GM21381 (cell line): ENCODE results near the gene CCDC73.
"Not testable (repeated sequence)": the region's sequence is repeated elsewhere in the genome, so short reads cannot be mapped to it uniquely, and the experiment has no call there.

Experiments
- ATAC-seq: cut with Tn5 transposase; IDR thresholded peaks from one replicate; pipeline ENCODE4 v1.9.1; 2021; ENCODE audit warnings: mild to moderate bottlenecking, moderate library complexity; ENCODE audit not compliant: unreplicated experiment

The CCDC73 gene

GRCh38 chr11:32809313-32809712, 14.9 kb upstream of the CCDC73 start:
- peak; percentile 98 for ATAC-seq

- no peak for ATAC-seq
These were observed 2.0 kb upstream of the CCDC73 start for GRCh38 chr11:32796425-32796824.

GRCh38 chr11:32792948-32793475, 1.4 kb downstream of the CCDC73 start:
- ATAC-seq = peak; percentile 80

GRCh38 chr11:32792111-32792947, 2.1 kb downstream of the CCDC73 start:
- peak; percentile 8 for ATAC-seq

- no peak for ATAC-seq
These were observed 3.5 kb downstream of the CCDC73 start for GRCh38 chr11:32790916-32791315.

- ATAC-seq = no peak
These were observed 7.7 kb downstream of the CCDC73 start for GRCh38 chr11:32786811-32787210.

GRCh38 chr11:32785262-32785661, 9.2 kb downstream of the CCDC73 start:
- no peak for ATAC-seq

GRCh38 chr11:32781721-32782120, 12.7 kb downstream of the CCDC73 start:
- ATAC-seq = no peak

GRCh38 chr11:32780839-32781238, 13.6 kb downstream of the CCDC73 start:
- not testable (repeated sequence) for ATAC-seq

- ATAC-seq = no peak
These were observed 15.3 kb downstream of the CCDC73 start for GRCh38 chr11:32779136-32779535.

GRCh38 chr11:32775908-32776307, 18.6 kb downstream of the CCDC73 start:
- ATAC-seq = no peak

GRCh38 chr11:32774081-32774480, 20.4 kb downstream of the CCDC73 start:
- no peak for ATAC-seq

GRCh38 chr11:32772731-32773130, 21.7 kb downstream of the CCDC73 start:
- ATAC-seq = no peak

- ATAC-seq = not testable (repeated sequence)
These were observed 32.7 kb downstream of the CCDC73 start for GRCh38 chr11:32761774-32762173.

- ATAC-seq = no peak
These were observed 36.2 kb downstream of the CCDC73 start for GRCh38 chr11:32758291-32758690.

- not testable (repeated sequence) for ATAC-seq
These were observed 41.3 kb downstream of the CCDC73 start for GRCh38 chr11:32753181-32753580.

GRCh38 chr11:32752001-32752400, 42.5 kb downstream of the CCDC73 start:
- no peak for ATAC-seq

- ATAC-seq = no peak
These were observed 43.1 kb downstream of the CCDC73 start for GRCh38 chr11:32751381-32751780.

GRCh38 chr11:32729976-32730375, 64.5 kb downstream of the CCDC73 start:
- ATAC-seq = no peak

GRCh38 chr11:32723332-32723731, 71.1 kb downstream of the CCDC73 start:
- no peak for ATAC-seq

GRCh38 chr11:32722255-32722654, 72.2 kb downstream of the CCDC73 start:
- ATAC-seq = no peak

- ATAC-seq = no peak
These were observed 81.0 kb downstream of the CCDC73 start for GRCh38 chr11:32713496-32713895.
